Measurements from ENCODE around the gene EPHA4.
A peak's percentile ranks its signal among the peaks of the same experiment; 100 is the strongest.

Gene EPHA4

GRCh38 chr2:221476195-221476594 is 95.9 kb downstream of the EPHA4 start:
- DNase-seq (ENCODE audit: low read depth, low spot score) = no peak

DNA sequence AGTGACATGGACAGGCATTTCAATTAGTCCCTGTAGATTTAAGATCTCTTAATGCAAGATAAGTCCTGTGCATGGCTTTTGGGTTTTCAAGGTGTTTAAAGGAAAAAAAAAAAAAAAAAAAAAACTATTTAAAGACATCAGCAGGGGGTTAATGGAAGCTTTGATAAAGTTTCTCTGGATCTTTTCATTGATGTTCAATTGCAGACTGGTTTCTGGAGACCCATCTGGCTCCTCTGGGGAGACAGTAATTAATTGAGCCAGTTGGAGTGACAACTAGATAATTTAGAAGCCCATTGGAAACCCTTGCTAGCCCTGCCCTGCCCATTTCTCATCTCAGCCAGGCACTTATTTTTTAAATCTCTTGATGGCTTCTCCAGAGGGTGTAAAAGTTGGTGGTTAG is 98.7 kb downstream of the EPHA4 start:
- DNase-seq (ENCODE audit: low read depth, low spot score) = no peak

DNA sequence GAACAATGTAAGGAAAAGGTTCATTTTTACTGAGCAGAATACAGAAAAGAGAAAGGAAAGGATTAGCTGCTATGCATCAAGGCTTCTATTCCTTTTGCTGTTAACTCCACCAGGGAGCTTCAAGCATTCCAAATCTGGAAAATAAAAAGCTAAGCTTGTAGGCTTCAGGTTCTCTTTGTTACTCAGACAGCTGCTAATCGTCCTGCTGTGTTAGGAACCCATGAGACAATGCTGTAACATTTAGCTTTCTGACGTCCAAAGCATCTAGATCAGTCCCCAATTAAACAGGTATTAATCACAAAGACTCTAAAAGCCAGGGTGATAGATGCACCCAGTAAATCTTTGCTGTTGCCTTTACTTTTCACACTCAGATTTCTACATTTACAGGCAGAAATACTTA is 103.8 kb downstream of the EPHA4 start:
- DNase-seq (ENCODE audit: low read depth, low spot score) = peak; percentile 54

DNA sequence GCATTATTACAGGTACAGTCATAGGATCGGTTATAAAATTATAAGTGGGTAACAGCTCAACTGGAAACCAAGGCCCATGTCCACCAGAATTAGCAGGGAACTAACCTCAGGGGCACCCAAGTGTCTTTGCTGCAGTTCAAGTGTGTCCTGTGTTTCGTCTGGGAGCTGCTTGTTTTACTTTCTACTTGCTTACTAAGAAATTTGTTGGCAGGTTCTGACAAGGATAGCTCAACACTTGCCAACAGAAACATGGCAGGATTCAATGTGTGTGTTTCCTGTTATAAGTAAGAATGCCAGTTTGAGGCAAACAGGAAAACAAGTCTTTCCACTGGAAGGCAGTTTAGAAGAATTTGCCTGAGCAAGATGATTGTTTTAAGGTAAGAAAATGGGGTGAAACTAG is 104.5 kb downstream of the EPHA4 start:
- DNase-seq (ENCODE audit: low read depth, low spot score) = no peak

- DNase-seq (ENCODE audit: low read depth, low spot score) = no peak
These were observed 105.4 kb downstream of the EPHA4 start for GRCh38 chr2:221466744-221467143.

GRCh38 chr2:221465776-221466175 is 106.3 kb downstream of the EPHA4 start:
- no peak for DNase-seq (ENCODE audit: low read depth, low spot score)

DNA sequence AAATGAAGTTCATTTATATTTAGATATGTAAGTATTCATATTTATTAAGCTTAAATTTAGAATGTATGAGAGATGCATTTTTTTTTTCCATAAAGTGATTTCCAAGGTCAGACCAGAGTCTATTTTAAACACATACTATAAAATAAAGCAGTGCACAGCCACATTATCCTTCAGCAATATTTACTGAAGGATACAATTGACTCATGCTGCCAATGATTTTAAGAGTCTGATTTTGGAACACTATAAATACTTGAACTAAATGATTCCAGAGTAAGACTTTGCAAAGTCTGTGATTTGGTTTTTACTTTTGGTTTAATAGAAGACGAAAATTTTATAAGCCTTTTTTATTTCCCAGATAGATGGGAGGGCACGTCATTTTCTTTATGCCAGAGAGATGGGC is 107.1 kb downstream of the EPHA4 start:
- DNase-seq (ENCODE audit: low read depth, low spot score) = no peak

DNA sequence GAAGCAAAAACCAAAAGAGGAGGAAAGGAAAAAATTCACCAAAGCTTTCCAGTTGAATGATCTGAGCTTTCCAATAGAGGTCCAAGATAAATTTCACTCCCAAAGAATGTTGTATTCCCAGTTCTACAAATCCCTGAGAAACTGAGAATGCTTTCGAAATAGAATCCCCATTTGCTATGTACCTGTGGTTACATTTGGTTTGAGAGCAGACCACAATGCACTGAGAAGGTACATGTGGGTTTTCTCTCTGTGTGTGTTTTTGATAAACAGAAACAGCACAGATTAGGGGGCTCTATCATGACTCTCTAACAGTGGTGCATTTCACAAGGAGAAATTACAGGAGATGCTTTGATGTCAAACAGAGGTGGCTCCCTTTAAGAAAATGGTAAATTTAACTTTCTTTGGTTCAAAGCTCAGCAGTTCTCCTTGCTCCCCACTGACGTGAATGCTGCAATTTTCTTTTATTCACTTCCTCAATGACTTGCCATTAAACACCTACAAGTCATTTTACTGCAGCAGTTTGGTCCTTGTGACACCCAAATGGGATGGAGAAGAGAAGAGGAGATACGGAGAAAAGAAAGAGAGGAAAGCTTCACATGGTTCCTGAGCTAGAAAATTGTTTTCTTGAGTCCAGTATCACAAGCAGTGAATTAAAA is 108.7 kb downstream of the EPHA4 start:
- DNase-seq (ENCODE audit: low read depth, low spot score) = no peak

DNA sequence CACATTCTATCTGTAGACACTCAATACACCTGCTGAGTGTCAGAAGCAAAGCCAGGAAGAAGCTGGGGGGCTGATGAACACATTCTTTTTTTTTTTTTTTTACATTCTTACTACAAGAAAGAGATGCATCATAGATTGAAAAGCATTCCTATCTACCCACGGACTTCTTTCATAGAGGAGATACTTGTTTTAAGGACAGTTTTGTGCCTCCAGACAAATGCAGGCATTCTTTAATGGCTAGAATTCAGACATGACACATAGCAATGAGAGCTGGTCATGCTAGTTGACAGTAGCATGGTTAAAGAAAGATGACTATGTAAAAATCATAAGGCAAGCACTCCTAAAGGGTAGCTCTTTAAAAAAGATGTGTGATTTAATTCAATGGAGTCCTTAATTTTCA is 110.2 kb downstream of the EPHA4 start:
- no peak for DNase-seq (ENCODE audit: low read depth, low spot score)

- DNase-seq (ENCODE audit: low read depth, low spot score) = no peak
These were observed 112.0 kb downstream of the EPHA4 start for GRCh38 chr2:221460136-221460535.

DNA sequence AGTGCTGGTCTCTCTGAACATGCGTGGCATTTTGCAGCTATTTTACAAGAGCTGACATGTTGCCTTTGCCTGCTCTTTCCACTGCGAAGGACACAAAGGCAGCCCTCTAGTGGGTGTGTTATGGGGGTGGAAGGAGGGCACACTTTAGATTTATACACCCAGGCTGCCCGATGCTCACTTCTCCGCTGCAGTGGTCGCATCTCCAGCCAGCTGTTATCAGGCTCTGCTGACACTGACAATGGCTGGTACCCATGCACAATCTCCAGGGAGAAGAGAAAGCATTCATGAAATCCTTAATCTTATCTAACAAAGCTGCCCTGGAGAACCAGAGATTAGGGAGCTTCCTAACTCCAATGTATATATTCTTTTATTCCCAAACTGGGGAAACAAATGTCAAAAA is 113.5 kb downstream of the EPHA4 start:
- DNase-seq (ENCODE audit: low read depth, low spot score) = no peak

DNA sequence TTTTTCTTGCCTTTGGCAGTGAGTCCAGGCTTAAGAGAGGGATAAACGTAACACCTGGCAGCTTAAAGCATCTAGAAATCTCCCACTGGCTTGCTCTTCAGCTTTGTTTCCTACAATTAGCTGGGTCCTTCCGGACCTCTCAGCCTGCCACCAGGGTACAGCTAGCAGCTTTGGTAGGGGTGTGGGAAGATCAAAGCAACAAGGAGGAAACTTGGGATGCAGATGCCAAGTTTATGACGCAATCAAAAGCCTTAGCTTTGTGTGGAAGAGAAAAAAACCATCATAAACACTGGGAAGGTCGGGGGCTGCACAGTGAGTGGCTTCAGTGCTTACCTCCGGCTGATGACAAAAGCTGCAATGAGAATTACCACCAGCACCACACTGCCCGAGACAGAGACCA is 116.9 kb downstream of the EPHA4 start:
- no peak for DNase-seq (ENCODE audit: low read depth, low spot score)

- DNase-seq (ENCODE audit: low read depth, low spot score) = no peak
These were observed 117.5 kb downstream of the EPHA4 start for GRCh38 chr2:221454459-221455105.

GRCh38 chr2:221451862-221452788 is 120.0 kb downstream of the EPHA4 start:
- no peak for DNase-seq (ENCODE audit: low read depth, low spot score)

- no peak for DNase-seq (ENCODE audit: low read depth, low spot score)
These were observed 121.8 kb downstream of the EPHA4 start for GRCh38 chr2:221450280-221450679.

GRCh38 chr2:221449406-221449805 is 122.7 kb downstream of the EPHA4 start:
- DNase-seq (ENCODE audit: low read depth, low spot score) = no peak

DNA sequence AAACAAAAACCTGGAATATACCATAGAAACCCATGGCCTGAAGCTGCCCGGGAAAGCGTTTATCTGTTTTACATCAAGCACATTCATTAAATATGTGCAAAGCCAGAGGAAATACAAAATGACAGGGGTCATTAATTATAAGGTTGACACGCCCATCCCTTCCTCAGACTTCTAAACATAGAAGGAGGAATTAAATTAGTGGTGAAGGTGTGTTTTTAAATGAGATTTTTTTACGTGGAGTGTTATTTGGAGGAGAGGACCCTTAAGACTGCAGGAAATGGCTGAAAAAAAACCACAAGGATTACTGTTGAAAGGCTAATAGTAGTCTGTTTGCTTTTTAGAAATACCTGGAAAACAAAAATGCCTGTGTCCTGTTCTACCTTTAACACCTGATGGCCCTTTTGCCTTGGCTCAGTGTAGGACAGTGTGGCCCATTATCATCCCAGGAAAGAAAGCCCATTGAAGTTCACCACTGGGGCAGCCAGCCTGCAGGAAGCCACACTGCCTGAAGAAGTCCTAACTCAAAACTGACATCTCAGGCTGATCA is 123.2 kb downstream of the EPHA4 start:
- DNase-seq (ENCODE audit: low read depth, low spot score) = no peak

DNA sequence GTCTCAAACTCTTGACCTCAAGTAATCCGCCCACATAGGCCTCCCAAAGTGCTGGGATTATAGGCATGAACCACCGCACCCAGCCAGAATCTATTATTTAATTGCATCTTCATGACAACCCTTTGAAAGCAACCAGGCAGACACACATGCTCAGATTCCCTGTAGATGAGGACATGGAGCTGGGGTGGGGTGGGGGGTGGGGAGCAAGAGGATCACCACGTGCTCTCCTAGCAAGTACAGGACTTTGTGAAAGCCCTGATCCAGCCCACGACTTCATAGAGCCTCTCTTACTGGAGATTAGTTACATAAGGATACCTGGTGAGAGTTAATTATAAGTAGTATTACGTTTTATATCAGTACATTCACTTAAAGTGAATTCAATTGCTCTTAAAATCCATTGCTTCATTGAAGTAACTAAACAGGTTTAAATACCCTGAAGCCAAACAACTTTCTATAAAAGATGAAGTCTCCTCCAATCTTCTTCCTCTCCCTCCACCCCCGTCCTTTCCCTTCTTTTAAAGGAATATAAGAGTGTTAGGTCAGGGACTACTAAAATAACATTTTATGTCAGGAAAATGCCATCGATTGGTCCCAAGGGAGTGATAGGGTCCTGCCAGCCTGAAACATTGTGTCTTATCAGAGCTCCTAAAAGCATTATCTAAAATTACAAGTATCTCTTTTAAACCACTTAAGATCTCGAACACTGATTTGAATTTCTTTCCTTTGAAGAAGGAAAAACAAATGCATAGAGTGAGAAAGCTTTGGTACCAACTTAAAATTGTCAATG is 123.9 kb downstream of the EPHA4 start:
- no peak for DNase-seq (ENCODE audit: low read depth, low spot score)

DNA sequence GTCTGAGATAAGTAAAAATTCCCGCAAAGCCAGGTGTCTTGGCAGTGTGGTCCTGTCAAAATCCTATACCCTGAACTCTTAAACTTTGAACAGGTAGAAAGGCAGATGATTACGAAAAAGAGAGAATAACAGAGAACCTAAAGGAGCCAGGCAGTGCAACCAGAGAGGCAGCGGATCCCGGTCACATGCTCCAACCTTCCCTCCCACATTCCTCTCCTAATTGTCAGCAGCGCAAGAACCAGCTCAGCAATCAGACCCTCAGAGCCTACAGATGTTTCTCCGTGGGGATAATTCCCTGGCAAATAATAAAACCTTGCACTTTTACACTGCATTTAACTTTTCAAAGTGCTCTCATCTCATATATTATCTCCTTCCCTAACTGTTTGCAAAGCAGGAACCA is 124.8 kb downstream of the EPHA4 start:
- DNase-seq (ENCODE audit: low read depth, low spot score) = no peak

DNA sequence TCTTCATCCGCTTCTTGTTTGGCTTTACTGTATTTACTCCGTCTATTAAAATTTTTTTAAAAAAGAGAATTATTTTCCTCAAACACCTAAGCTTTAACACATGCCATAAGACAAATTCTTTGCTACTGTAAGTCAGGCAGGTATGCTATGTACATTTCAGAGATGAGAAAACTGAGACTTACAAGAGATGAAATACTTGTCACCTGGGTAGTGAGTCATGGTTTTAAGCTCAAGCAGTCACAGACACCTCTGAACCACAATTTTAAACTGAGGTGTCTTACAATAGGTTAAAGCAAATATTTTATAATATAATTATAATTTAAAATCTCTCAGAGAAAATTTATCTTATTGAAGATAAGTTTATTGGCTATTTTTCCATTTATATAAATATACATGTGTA is 126.0 kb downstream of the EPHA4 start:
- no peak for DNase-seq (ENCODE audit: low read depth, low spot score)

DNA sequence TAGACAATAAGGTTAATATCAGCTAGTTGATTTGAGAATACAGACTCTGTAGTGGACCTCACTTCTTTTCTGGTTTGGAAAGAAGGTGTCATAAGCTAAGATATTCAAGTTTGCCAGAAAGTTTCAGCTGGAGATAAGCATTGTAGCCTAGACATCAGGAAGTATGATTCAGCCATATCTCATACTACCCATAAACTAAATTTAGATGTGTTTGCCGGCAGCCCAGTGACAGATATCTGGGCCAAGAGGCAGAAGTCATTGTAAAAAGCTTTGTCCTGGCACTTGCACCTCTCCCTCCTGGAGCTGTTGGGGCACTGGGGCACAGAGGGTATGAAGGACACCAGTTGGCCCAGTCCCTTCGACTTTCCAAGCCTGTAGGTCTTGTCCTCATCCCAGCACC is 128.0 kb downstream of the EPHA4 start:
- no peak for DNase-seq (ENCODE audit: low read depth, low spot score)

GRCh38 chr2:221443645-221444044 is 128.5 kb downstream of the EPHA4 start:
- DNase-seq (ENCODE audit: low read depth, low spot score) = no peak
